GM10248 (cell line): Measurements from ENCODE around the gene AP3D1.

Experiments used
- CTCF ChIA-PET: fragments of 300-600 bp; sonication (Branson Sonifier 250); formaldehyde crosslinking; extraction: SDS; loops from one replicate; lab custom pipeline; 2021; ENCODE audit warnings: antibody characterized with exemption; lab: Yijun Ruan, JAX
- POLR2A ChIA-PET: fragments of 350-650 bp; sonication (Branson Sonifier 250); formaldehyde crosslinking; extraction: SDS; loops from one replicate; lab custom pipeline; 2020; ENCODE audit warnings: antibody characterized with exemption; lab: Yijun Ruan, JAX
- DNase-seq: peaks from one replicate; pipeline ENCODE4 v3.0.0; 2012; ENCODE audit errors: extremely low spot score
- TF ChIP-seq, protein P1 (sequence below): IDR thresholded peaks from 2 replicates; pipeline ENCODE4 v1.5.1; 2012; ENCODE audit warnings: mild to moderate bottlenecking, low read depth; ENCODE audit errors: extremely low read depth, missing control alignments, control extremely low read depth

Gene AP3D1

DNA sequence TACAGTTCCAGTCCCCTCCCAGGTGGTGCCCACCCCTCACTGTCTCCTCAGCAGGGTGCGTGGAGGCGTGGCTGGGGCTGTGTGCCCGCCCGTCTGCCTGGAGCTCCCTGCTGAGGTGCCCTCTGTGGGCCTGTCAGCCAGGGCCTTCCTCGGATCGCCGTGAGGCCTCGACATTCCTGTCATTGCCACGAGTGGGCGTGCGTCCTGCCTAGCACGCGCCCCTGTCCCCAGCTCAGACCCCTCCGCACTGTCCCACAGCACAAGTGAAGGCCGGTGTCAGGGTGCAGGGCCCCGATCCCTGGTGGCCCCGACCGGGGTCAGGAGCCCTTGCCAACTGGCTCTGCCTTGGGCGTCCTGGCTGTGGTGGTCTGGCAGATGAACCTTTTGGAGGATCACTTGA is 44.5 kb upstream of the AP3D1 start:
- TF ChIP-seq, protein P1, sequence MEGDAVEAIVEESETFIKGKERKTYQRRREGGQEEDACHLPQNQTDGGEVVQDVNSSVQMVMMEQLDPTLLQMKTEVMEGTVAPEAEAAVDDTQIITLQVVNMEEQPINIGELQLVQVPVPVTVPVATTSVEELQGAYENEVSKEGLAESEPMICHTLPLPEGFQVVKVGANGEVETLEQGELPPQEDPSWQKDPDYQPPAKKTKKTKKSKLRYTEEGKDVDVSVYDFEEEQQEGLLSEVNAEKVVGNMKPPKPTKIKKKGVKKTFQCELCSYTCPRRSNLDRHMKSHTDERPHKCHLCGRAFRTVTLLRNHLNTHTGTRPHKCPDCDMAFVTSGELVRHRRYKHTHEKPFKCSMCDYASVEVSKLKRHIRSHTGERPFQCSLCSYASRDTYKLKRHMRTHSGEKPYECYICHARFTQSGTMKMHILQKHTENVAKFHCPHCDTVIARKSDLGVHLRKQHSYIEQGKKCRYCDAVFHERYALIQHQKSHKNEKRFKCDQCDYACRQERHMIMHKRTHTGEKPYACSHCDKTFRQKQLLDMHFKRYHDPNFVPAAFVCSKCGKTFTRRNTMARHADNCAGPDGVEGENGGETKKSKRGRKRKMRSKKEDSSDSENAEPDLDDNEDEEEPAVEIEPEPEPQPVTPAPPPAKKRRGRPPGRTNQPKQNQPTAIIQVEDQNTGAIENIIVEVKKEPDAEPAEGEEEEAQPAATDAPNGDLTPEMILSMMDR, result no peak
- CTCF ChIA-PET, result no interaction called here
- POLR2A ChIA-PET, result no interaction called here
- DNase-seq, result no peak

DNA sequence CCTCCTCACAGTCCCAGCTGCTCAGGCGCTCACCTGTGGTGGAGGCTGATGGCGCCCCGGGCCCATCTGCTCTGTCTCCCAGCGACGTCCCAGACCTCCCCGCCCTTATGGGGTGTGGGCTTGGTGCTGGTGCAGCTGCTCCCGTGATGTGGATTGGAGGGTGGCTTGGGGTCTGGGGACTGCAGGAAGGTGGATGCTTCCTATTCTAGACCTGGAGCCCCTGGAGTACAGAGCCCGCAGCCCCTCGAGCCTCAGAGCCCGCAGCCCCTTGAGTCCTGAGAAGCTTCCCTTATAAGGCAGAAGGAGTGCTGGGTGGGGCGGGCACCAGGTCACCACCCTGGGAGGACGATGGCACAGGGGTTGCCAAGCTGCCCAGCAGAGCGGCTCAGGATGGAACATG is 44.0 kb upstream of the AP3D1 start:
- ChIA-PET POLR2A (no interaction called here), CTCF (no interaction called here)
- TF ChIP-seq, protein P1, result no peak
- DNase-seq, result no peak

DNA sequence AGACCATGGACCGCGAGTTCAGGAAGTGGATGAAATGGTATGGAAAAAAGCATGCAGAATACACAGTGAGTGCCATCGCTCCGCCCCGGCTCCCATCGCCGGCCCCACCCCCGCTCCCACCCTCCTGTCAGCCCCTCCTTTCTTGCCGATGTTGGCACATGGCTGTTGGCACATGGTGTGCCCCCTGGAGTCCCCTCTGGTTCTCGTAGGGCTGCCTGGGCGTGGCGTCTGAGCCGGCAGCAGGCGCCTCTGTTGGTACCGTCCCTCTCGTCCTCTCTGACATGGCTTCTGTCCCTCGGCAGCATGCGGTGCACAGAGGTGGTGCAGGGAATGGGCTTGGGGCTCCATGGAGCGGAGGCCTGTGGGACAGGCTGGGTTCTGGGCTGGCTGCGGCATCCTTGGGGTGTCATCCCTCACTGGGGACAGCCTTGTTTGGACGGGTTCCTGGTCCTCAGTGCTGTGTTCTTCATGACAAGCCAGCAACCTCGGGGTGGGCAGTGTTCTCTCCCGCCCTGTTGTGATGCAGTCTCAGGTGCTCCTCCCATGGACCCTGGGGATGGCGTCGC is 43.2 kb upstream of the AP3D1 start:
- DNase-seq, result no peak
- CTCF ChIA-PET, result no interaction called here
- POLR2A ChIA-PET, result no interaction called here
- TF ChIP-seq, protein P1, result no peak

DNA sequence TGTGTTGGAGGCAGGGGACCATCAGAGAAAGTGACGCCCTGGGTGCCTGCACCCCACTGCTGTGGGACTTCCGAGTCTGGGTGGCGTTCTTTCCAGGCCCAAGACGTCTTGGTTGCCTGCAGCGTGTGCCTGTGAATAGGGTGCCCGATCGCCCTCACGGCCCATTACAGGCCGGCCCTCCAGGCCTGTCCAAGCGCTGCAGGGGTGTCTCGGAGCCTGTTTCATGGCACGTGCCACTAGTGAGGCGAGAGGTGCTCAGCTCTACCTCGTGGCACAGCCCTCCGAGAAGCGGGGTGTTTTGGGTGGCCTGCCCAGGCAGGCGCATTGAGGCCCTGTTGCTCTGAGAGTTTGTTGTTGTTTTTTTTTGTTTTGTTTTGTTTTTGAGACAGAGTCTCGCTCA is 42.4 kb upstream of the AP3D1 start:
- TF ChIP-seq, protein P1, result no peak
- CTCF ChIA-PET, result no interaction called here
- POLR2A ChIA-PET, result no interaction called here

DNA sequence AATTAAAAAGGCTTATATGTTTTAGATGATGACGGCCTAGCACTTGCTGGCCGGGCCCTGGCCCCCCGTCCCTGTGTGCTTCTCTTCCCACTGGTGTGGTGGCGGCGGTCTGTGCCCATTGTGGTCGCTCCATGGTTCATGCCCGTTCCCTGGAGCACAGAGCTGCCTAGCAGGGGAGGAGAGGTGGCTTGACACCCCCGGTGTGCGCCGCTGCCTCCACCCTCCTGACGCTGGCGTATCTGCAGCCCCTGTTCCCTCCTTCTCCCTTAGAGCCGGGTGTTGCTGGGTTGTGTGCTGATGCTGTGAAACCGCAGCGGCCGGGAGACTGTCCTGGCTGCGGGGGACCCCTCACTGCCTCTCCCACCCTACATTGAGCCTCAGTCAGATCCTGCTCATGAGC is 41.5 kb upstream of the AP3D1 start:
- ChIA-PET CTCF (no interaction called here), POLR2A (no interaction called here)
- no peak for DNase-seq

More for the DNA sequence above, 42.4 kb upstream of the AP3D1 start:
- no peak for DNase-seq

DNA sequence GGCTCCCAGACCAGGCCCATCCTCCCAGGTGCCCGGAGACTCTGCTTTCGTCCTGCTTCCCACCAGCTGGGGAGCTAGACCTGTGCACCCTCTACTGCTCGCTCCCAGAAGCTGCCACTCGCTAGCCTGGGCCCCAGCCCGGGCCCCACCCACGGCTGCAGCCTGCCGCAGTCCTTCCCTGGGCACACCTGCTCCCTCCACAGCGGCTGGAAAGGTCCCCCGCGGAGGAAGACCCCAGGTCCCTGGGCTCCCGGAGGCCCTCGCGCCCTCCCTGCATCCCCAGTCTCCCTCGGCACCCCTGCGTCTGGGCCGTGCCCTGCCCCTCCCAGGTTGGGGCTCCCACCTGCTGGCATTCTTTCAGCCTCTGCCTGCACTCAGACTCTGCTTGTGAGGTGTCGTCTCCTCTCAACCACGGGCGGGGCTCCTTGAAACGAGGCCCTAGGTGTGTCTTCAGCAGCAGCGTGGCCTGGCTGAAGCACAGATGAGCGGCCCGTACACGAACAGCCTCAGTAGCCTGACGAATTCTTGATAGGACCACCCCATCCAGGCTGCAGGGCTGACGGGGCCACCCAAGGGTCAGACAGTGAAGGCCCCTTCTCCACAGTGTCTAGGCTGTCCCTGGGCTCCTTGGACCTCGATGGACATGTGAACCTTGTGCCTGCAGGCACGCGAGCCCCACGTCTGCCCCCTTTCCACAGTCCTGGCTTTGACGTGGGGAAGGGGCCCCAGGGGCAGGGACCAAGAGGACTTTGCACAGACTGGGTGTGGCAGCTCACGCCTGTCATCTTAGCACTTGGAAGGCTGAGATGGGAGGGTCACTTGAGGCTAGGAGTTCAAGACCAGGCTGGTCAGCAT is 40.3 kb upstream of the AP3D1 start:
- TF ChIP-seq, protein P1, result no peak
- POLR2A ChIA-PET, result no interaction called here
- CTCF ChIA-PET, result no interaction called here
- DNase-seq, result no peak

More for the DNA sequence above, 41.5 kb upstream of the AP3D1 start:
- TF ChIP-seq, protein P1, result no peak
